ENCODE measurements around the gene COBL. TPM values are rescaled to one million over a fixed set of nuclear protein-coding genes. Genes with fewer than 3 reads are reported as not detected.

Gene COBL
- total and polyA plus RNA-seq, 9 of the 15 experiments (the other 6 are each of a cell fraction or from before 2014, with no cell fraction given): 0.01 to 2.4 (median 0.09) TPM; not detected in 3

GRCh38 chr7:51010534-51010933, 306.1 kb downstream of the COBL start:
- H3K9me1 ChIP-seq (ENCODE audit: control insufficient read depth, insufficient read depth, low read length): no peaks in the 10 kb centered on the region
- intact Hi-C loops (cut with micrococcal nuclease) (no loop called here), in situ Hi-C loops (cut with MboI) (no loop called here)
- no peaks in the 10 kb centered on the region for H3K36me3 ChIP-seq (ENCODE audit: control insufficient read depth, insufficient read depth, low read length)
- peaks cover 0 to 3% of the 10 kb centered on the region in 2 experiments; a peak in 1 of 5 replicates for H3K4me1 ChIP-seq (replicated peaks in 1 of 2; ENCODE audit: control insufficient read depth in 2 of 2, insufficient read depth in 2 of 2, low read length in 2 of 2)
- no peak overlapping the region for H2AFZ ChIP-seq (ENCODE audit: low read depth, low read length)
- H3K9ac ChIP-seq (ENCODE audit: insufficient read depth in 1 of 2, low read depth in 2 of 2, low read length in 2 of 2): no peak overlapping the region
- H3K27me3 ChIP-seq (ENCODE audit: control insufficient read depth in 2 of 2, insufficient read depth in 2 of 2, low read length in 2 of 2): peaks cover 12 to 71% of the 10 kb centered on the region in 2 experiments; a peak in 4 of 5 replicates
- ChIA-PET POLR2A (interaction anchor here (0.8 kb wide), 1 partner anchor 9 kb away, joined by 3 read pairs; no protein-coding TSS in a partner anchor), CTCF (ENCODE audit: low intra/inter-chr PET ratio) (no interaction called here)
- no peaks in the 10 kb centered on the region for H3K79me2 ChIP-seq (ENCODE audit: control insufficient read depth, insufficient read depth, low read length)
- H4K20me1 ChIP-seq (replicated peaks; ENCODE audit: control insufficient read depth, insufficient read depth, low read length): peaks cover 8% of the 10 kb centered on the region
- BruUV-seq (replicated peaks): no TSS peak
- no peak overlapping the region for H3K27ac ChIP-seq (ENCODE audit: extremely low read depth, low read depth, low read length)
- H3K4me3 ChIP-seq: no peak overlapping the region
- DNase-seq (ENCODE audit: extremely low read depth in 1 of 4, low spot score in 3 of 4) (no peak), FAIRE-seq (no peak), ATAC-seq (no peak)
- H3K9me3 ChIP-seq (replicated peaks; ENCODE audit: control insufficient read depth, insufficient read depth, low read depth, low read length): no peaks in the 10 kb centered on the region
- 0% methylated on average over 6 of the region's 7 CpGs for WGBS (ENCODE audit: insufficient coverage, low coverage, missing lambda C conversion rate)
- TF ChIP-seq ETV6 (IDR thresholded peaks at IDR 0.05; ENCODE audit: borderline replicate concordance in 1 of 2, low read depth in 2 of 2, low read length in 1 of 2) (no peak), ETV6 (CRISPR knock-in tag; IDR thresholded peaks at IDR 0.05; ENCODE audit: borderline replicate concordance) (no peak), RBFOX2 (IDR thresholded peaks at IDR 0.05; ENCODE audit: low read depth, low read length) (no peak), FOXM1 (IDR thresholded peaks at IDR 0.05; ENCODE audit: low read depth) (no peak), FOXM1 (CRISPR knock-in tag; IDR thresholded peaks at IDR 0.05; ENCODE audit: low read depth) (no peak), FIP1L1 (IDR thresholded peaks at IDR 0.05; ENCODE audit: low read depth, low read length, poor library complexity, severe bottlenecking) (no peak), ZNF449 (CRISPR knock-in tag; IDR thresholded peaks at IDR 0.05) (no peak), ZKSCAN1 (IDR thresholded peaks at IDR 0.05; ENCODE audit: low read depth, low read length) (no peak), CCAR2 (IDR thresholded peaks at IDR 0.05; ENCODE audit: low read depth, low read length) (no peak), EZH2 (IDR thresholded peaks at IDR 0.05; ENCODE audit: borderline replicate concordance, low read depth, low read length) (no peak), MXI1 (IDR thresholded peaks at IDR 0.05; ENCODE audit: low read depth, low read length) (no peak), ZNF780A (CRISPR knock-in tag; IDR thresholded peaks at IDR 0.05) (no peak), BRF2 (IDR thresholded peaks at IDR 0.05; ENCODE audit: borderline replicate concordance, insufficient read depth, insufficient read length) (no peak), PHB (CRISPR knock-in tag; IDR thresholded peaks at IDR 0.05) (no peak)
- H3K4me2 ChIP-seq (ENCODE audit: insufficient read depth, low read length): no peak overlapping the region
